ENCODE data around the gene ATP8A2. TPM values are rescaled to one million over a fixed set of nuclear protein-coding genes. Genes with fewer than 3 reads are reported as not detected.

Gene ATP8A2
- total RNA-seq, 1 experiment from 2014 or later = not detected

DNA sequence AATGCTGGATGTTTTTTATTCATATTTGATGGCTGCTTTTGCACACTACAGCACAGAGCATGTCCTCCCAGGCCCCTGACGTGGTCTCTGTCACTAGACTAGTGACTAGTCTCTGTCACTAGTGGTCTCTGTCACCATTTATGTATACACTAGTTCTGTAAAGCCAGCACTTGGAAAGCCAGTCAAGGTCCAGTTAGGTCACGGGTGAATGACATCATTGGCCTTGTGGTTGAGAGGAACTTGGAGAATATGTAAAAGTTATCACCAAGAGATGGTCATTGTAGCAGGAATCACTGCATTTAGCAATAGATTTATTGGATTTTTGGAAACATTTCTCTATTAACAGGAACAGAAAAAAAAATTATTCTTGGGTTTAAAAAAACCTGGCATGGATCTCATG is 607.2 kb downstream of the ATP8A2 start:
- H3K4me1 ChIP-seq (ENCODE audit: control insufficient read depth, insufficient read depth, low read length) = no peaks in the 10 kb centered on the region
- ChIA-PET POLR2A (no interaction called here), CTCF (no interaction called here)
- BruUV-seq (replicated peaks) = no TSS peak
- in situ Hi-C loops (cut with HindIII; ENCODE audit: low pct_unique_long_range_greater_than_20kb, low sequenced_read_pairs) = no loop called here
- no peak for DNase-seq (ENCODE audit: low read depth, low spot score)
- H3K36me3 ChIP-seq (ENCODE audit: control insufficient read depth, insufficient read depth, low read length) = no peaks in the 10 kb centered on the region
- no peak for TF ChIP-seq POLR2AphosphoS5 (IDR thresholded peaks at IDR 0.05; ENCODE audit: low read depth, low read length)
- TF ChIP-seq, protein P1, sequence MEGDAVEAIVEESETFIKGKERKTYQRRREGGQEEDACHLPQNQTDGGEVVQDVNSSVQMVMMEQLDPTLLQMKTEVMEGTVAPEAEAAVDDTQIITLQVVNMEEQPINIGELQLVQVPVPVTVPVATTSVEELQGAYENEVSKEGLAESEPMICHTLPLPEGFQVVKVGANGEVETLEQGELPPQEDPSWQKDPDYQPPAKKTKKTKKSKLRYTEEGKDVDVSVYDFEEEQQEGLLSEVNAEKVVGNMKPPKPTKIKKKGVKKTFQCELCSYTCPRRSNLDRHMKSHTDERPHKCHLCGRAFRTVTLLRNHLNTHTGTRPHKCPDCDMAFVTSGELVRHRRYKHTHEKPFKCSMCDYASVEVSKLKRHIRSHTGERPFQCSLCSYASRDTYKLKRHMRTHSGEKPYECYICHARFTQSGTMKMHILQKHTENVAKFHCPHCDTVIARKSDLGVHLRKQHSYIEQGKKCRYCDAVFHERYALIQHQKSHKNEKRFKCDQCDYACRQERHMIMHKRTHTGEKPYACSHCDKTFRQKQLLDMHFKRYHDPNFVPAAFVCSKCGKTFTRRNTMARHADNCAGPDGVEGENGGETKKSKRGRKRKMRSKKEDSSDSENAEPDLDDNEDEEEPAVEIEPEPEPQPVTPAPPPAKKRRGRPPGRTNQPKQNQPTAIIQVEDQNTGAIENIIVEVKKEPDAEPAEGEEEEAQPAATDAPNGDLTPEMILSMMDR (IDR thresholded peaks at IDR 0.05) = no peak
- TF ChIP-seq SIN3A (IDR thresholded peaks at IDR 0.05; ENCODE audit: borderline replicate concordance, insufficient read depth, low read depth, low read length) = no peak
- TF ChIP-seq TCF7L2 (IDR thresholded peaks at IDR 0.05; ENCODE audit: low read depth, low read length) = no peak
- TF ChIP-seq, protein P2, sequence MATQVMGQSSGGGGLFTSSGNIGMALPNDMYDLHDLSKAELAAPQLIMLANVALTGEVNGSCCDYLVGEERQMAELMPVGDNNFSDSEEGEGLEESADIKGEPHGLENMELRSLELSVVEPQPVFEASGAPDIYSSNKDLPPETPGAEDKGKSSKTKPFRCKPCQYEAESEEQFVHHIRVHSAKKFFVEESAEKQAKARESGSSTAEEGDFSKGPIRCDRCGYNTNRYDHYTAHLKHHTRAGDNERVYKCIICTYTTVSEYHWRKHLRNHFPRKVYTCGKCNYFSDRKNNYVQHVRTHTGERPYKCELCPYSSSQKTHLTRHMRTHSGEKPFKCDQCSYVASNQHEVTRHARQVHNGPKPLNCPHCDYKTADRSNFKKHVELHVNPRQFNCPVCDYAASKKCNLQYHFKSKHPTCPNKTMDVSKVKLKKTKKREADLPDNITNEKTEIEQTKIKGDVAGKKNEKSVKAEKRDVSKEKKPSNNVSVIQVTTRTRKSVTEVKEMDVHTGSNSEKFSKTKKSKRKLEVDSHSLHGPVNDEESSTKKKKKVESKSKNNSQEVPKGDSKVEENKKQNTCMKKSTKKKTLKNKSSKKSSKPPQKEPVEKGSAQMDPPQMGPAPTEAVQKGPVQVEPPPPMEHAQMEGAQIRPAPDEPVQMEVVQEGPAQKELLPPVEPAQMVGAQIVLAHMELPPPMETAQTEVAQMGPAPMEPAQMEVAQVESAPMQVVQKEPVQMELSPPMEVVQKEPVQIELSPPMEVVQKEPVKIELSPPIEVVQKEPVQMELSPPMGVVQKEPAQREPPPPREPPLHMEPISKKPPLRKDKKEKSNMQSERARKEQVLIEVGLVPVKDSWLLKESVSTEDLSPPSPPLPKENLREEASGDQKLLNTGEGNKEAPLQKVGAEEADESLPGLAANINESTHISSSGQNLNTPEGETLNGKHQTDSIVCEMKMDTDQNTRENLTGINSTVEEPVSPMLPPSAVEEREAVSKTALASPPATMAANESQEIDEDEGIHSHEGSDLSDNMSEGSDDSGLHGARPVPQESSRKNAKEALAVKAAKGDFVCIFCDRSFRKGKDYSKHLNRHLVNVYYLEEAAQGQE (IDR thresholded peaks at IDR 0.05; ENCODE audit: insufficient read depth in 1 of 2, low read depth in 2 of 2, low read length in 1 of 2) = no peak
- H3K4me3 ChIP-seq (ENCODE audit: low read depth in 2 of 2, low read length in 2 of 2) = no peak overlapping the region
- H3K9me3 ChIP-seq (ENCODE audit: control insufficient read depth, insufficient read depth, low read depth, low read length) = no peaks in the 10 kb centered on the region
- no peak overlapping the region for H3K27ac ChIP-seq (ENCODE audit: low read length)
- intact Hi-C loops (cut with micrococcal nuclease; ENCODE audit: unreplicated experiment) = no loop called here
- H3K27me3 ChIP-seq (ENCODE audit: control insufficient read depth, insufficient read depth, low read length) = no peaks in the 10 kb centered on the region
- ATAC-seq = no peak

DNA sequence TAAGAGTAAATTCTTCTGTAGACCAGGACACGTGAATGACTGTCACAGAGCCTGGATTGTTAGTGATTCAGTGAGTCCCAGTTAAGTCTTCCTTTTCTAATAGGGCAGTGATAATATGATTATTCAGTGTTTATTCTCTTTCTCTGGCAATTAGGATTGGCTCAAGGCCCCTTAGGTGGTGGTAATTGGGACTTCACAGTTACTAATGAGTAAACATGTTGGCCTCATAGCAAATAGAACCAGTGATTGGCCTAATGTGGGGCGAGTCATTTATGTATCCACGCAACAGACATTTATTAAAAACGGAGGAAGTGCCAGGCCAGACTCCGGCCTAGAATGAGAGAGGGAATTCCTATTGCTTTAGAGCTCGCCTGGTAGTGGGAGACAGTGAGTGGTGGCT is 607.6 kb downstream of the ATP8A2 start:
- DNase-seq (ENCODE audit: low read depth, low spot score) = no peak
- no peak overlapping the region for H3K27ac ChIP-seq (ENCODE audit: low read length)
- H3K4me3 ChIP-seq (ENCODE audit: low read depth in 2 of 2, low read length in 2 of 2) = no peak overlapping the region
- no peak for ATAC-seq
- ChIA-PET CTCF (no interaction called here), POLR2A (no interaction called here)
- no peaks in the 10 kb centered on the region for H3K27me3 ChIP-seq (ENCODE audit: control insufficient read depth, insufficient read depth, low read length)
- in situ Hi-C loops (cut with HindIII; ENCODE audit: low pct_unique_long_range_greater_than_20kb, low sequenced_read_pairs) = no loop called here
- H3K36me3 ChIP-seq (ENCODE audit: control insufficient read depth, insufficient read depth, low read length) = no peaks in the 10 kb centered on the region
- TF ChIP-seq, protein P2 (IDR thresholded peaks at IDR 0.05; ENCODE audit: insufficient read depth in 1 of 2, low read depth in 2 of 2, low read length in 1 of 2) = no peak
- TF ChIP-seq POLR2AphosphoS5 (IDR thresholded peaks at IDR 0.05; ENCODE audit: low read depth, low read length) (no peak), TCF7L2 (IDR thresholded peaks at IDR 0.05; ENCODE audit: low read depth, low read length) (no peak), SIN3A (IDR thresholded peaks at IDR 0.05; ENCODE audit: borderline replicate concordance, insufficient read depth, low read depth, low read length) (no peak)
- TF ChIP-seq, protein P1 (IDR thresholded peaks at IDR 0.05) = no peak
- intact Hi-C loops (cut with micrococcal nuclease; ENCODE audit: unreplicated experiment) = no loop called here
- BruUV-seq (replicated peaks) = no TSS peak
- no peaks in the 10 kb centered on the region for H3K9me3 ChIP-seq (ENCODE audit: control insufficient read depth, insufficient read depth, low read depth, low read length)
- H3K4me1 ChIP-seq (ENCODE audit: control insufficient read depth, insufficient read depth, low read length) = no peaks in the 10 kb centered on the region

Measured in Panc1 (cell line).